GM19025 (cell line): ENCODE data around the gene SELENOK.

ENCODE experiments used
- ATAC-seq: cut with Tn5 transposase; IDR thresholded peaks from one replicate; pipeline ENCODE4 v1.9.1; 2021; ENCODE audit warnings: mild to moderate bottlenecking, low read depth, moderate library complexity; ENCODE audit not compliant: unreplicated experiment

Gene SELENOK

GRCh38 chr3:53844262-53845102 lies 47.2 kb downstream of the SELENOK start:
- no peak for ATAC-seq

- peak; percentile 50 for ATAC-seq
Observed at GRCh38 chr3:53843195-53844177, 48.2 kb downstream of the SELENOK start.

- ATAC-seq: no peak
Observed at GRCh38 chr3:53842436-53843194, 49.0 kb downstream of the SELENOK start.

- ATAC-seq: no peak
Observed at GRCh38 chr3:53841296-53841695, 50.4 kb downstream of the SELENOK start.

- no peak for ATAC-seq
Observed at GRCh38 chr3:53837331-53837730, 54.3 kb downstream of the SELENOK start.

GRCh38 chr3:53836084-53836872 lies 55.4 kb downstream of the SELENOK start:
- ATAC-seq: no peak

GRCh38 chr3:53835257-53835656 lies 56.4 kb downstream of the SELENOK start:
- no peak for ATAC-seq

- ATAC-seq: no peak
Observed at GRCh38 chr3:53834429-53835095, 57.1 kb downstream of the SELENOK start.
